HL-60 (cell line): ENCODE data around the gene LRRC39.

Experiments used
- DNase-seq, 2 experiments: peaks; one replicate each; pipeline ENCODE4 v3.0.0-alpha.2; 2010 to 2020; ENCODE audit warnings: low read depth in 1 of 2, low spot score in 1 of 2
- H3K27ac ChIP-seq: fragments of 250-450 bp; sonication (Bioruptor Pico); replicated peaks from 2 replicates; pipeline ENCODE4 v1.5.1; 2020; ENCODE audit warnings: mild to moderate bottlenecking, moderate library complexity
- H3K27me3 ChIP-seq: fragments of 250-450 bp; sonication (Bioruptor Pico); 2 replicates; pipeline ENCODE4 v1.5.1; 2021; ENCODE audit warnings: mild to moderate bottlenecking, moderate library complexity; ENCODE audit not compliant: insufficient read depth, poor library complexity, severe bottlenecking
- H3K4me3 ChIP-seq: replicated peaks from 2 replicates; pipeline ENCODE4 v1.5.1; 2011; ENCODE audit warnings: mild to moderate bottlenecking, control low read depth, low read length; ENCODE audit not compliant: insufficient read depth
- GABPA ChIP-seq: IDR thresholded peaks from 2 replicates; pipeline ENCODE4 v1.6.1; 2012; ENCODE audit warnings: low read depth
- POLR2AphosphoS5 ChIP-seq: IDR thresholded peaks from 2 replicates; pipeline ENCODE4 v1.6.1; 2012; ENCODE audit warnings: low read depth
- SPI1 ChIP-seq: IDR thresholded peaks from 2 replicates; pipeline ENCODE4 v1.6.1; 2012; ENCODE audit warnings: low read depth, mild to moderate bottlenecking, borderline replicate concordance
- TF ChIP-seq, protein P1 (sequence below): IDR thresholded peaks from one replicate; pipeline ENCODE4 v1.5.1; 2011; ENCODE audit warnings: low read length, control low read depth, inconsistent platforms; ENCODE audit not compliant: insufficient read depth
- TF ChIP-seq, protein P2 (sequence below): IDR thresholded peaks from 2 replicates; pipeline ENCODE4 v1.6.1; 2012; ENCODE audit warnings: low read depth; ENCODE audit not compliant: insufficient replicate concordance

The LRRC39 gene

DNA sequence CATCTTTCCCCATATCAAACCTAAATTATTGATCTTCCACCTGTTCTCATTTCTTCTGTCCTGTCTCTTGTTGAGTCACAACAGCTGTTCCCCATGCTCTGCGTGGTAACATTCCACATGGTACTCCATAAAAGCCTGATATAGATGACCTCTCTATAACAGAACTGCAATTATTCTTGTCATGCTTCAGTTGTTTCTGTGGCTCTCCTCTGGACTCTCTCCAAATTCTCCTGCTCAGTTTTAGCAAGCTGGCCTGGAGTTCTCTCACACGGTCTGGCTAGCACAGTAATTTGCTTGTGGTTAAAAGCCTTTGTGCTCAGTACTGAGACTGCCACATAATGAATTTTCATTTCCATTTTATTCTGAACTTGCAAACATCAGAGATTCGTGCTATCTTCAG is 10.6 kb upstream of the LRRC39 start:
- no peaks in the 10 kb centered on the region for H3K27me3 ChIP-seq
- H3K27ac ChIP-seq, result no peak overlapping the region
- no peak for DNase-seq
- no peak for TF ChIP-seq POLR2AphosphoS5
- TF ChIP-seq, protein P1, sequence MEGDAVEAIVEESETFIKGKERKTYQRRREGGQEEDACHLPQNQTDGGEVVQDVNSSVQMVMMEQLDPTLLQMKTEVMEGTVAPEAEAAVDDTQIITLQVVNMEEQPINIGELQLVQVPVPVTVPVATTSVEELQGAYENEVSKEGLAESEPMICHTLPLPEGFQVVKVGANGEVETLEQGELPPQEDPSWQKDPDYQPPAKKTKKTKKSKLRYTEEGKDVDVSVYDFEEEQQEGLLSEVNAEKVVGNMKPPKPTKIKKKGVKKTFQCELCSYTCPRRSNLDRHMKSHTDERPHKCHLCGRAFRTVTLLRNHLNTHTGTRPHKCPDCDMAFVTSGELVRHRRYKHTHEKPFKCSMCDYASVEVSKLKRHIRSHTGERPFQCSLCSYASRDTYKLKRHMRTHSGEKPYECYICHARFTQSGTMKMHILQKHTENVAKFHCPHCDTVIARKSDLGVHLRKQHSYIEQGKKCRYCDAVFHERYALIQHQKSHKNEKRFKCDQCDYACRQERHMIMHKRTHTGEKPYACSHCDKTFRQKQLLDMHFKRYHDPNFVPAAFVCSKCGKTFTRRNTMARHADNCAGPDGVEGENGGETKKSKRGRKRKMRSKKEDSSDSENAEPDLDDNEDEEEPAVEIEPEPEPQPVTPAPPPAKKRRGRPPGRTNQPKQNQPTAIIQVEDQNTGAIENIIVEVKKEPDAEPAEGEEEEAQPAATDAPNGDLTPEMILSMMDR, result no peak
- no peak for TF ChIP-seq GABPA
- TF ChIP-seq, protein P2, sequence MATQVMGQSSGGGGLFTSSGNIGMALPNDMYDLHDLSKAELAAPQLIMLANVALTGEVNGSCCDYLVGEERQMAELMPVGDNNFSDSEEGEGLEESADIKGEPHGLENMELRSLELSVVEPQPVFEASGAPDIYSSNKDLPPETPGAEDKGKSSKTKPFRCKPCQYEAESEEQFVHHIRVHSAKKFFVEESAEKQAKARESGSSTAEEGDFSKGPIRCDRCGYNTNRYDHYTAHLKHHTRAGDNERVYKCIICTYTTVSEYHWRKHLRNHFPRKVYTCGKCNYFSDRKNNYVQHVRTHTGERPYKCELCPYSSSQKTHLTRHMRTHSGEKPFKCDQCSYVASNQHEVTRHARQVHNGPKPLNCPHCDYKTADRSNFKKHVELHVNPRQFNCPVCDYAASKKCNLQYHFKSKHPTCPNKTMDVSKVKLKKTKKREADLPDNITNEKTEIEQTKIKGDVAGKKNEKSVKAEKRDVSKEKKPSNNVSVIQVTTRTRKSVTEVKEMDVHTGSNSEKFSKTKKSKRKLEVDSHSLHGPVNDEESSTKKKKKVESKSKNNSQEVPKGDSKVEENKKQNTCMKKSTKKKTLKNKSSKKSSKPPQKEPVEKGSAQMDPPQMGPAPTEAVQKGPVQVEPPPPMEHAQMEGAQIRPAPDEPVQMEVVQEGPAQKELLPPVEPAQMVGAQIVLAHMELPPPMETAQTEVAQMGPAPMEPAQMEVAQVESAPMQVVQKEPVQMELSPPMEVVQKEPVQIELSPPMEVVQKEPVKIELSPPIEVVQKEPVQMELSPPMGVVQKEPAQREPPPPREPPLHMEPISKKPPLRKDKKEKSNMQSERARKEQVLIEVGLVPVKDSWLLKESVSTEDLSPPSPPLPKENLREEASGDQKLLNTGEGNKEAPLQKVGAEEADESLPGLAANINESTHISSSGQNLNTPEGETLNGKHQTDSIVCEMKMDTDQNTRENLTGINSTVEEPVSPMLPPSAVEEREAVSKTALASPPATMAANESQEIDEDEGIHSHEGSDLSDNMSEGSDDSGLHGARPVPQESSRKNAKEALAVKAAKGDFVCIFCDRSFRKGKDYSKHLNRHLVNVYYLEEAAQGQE, result no peak
- no peak for TF ChIP-seq SPI1
- no peak overlapping the region for H3K4me3 ChIP-seq

DNA sequence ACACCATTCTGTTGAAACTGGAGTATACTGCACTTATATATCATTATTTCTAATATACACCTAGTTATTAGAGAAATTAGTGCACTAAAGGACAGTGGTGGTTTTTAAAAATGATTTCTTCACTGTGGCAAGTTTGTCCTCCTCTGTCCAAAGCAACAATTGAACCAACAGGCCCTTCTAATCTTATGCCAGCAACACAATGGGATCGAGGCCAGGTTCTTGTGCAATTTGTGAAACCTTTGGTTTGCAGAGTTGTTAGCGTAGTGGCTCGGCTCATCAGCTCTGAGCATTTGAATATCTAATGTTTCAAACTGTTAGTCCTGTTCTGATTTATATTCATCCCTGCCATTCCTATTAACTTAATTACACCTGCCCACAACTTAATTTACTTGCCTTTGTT is 9.9 kb upstream of the LRRC39 start:
- TF ChIP-seq SPI1 (no peak), GABPA (no peak), POLR2AphosphoS5 (no peak)
- TF ChIP-seq, protein P2, result no peak
- TF ChIP-seq, protein P1, result no peak
- DNase-seq, result no peak

DNA sequence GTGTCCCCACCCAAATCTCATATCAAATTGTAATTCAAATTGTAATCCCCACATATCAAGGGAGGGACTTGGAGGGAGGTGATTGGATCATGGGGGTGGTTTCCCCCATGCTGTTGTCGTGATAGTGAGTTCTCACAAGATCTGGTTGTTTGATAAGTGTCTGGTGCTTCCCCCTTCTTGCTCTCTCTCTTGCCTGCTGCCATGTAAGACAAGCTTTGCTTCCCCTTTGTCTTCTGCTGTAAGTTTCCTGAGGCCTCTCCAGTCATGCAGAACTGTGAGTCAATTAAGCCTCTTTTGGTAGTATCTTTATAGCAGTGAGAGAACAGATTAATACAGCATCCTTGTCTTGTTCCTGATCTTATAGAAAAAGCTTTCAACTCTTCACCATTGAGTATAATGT is 6.5 kb upstream of the LRRC39 start:
- TF ChIP-seq, protein P1, result no peak
- TF ChIP-seq POLR2AphosphoS5 (no peak), SPI1 (no peak), GABPA (no peak)
- TF ChIP-seq, protein P2, result no peak

More for the DNA sequence above, 9.9 kb upstream of the LRRC39 start:
- no peak overlapping the region for H3K4me3 ChIP-seq
- no peak overlapping the region for H3K27ac ChIP-seq
- no peaks in the 10 kb centered on the region for H3K27me3 ChIP-seq

More for the DNA sequence above, 6.5 kb upstream of the LRRC39 start:
- DNase-seq, result peak in 1 of 2 experiments; percentile 65
- Histone ChIP-seq H3K27me3 (no peaks in the 10 kb centered on the region), H3K4me3 (no peak overlapping the region), H3K27ac (no peak overlapping the region)
